HEK293 (cell line): ENCODE data around the gene CDKAL1.
A peak's percentile ranks its signal among the peaks of the same experiment; 100 is the strongest.

ENCODE experiments used
- CTCF ChIA-PET: fragments of 350-600 bp; formaldehyde crosslinking; extraction: SDS; loops from one replicate; lab custom pipeline; 2021; ENCODE audit warnings: antibody characterized with exemption; lab: Yijun Ruan, JAX
- POLR2A ChIA-PET: fragments of 300-600 bp; formaldehyde crosslinking; extraction: SDS; loops from one replicate; lab custom pipeline; 2020; ENCODE audit warnings: antibody characterized with exemption, inconsistent platforms; lab: Yijun Ruan, JAX
- H3K27ac ChIP-seq: fragments of 200-500 bp; sonication (Bioruptor generic); 2 replicates; pipeline ENCODE4 v1.5.1; 2014; ENCODE audit warnings: low read depth, low read length, control low read depth, inconsistent platforms; ENCODE audit errors: extremely low read depth
- H3K36me3 ChIP-seq, 2 experiments: fragments of 200-500 bp in 1 of 2; sonication (Bioruptor generic) in 1 of 2; 1 replicate in 1 of 2; 2 replicates in 1 of 2; pipeline ENCODE4 v1.5.1; 2014 to 2017; ENCODE audit warnings: inconsistent platforms in 2 of 2, low read length in 2 of 2; ENCODE audit not compliant: control insufficient read depth in 2 of 2, insufficient read depth in 1 of 2
- H3K4me1 ChIP-seq: fragments of 200-500 bp; sonication (Bioruptor generic); 2 replicates; pipeline ENCODE4 v1.5.1; 2014; ENCODE audit warnings: mild to moderate bottlenecking, low read length, inconsistent platforms; ENCODE audit not compliant: control insufficient read depth, insufficient read depth
- H3K4me3 ChIP-seq: 2 replicates; pipeline ENCODE4 v1.5.1; 2011; ENCODE audit warnings: low read depth, mild to moderate bottlenecking, control low read depth, low read length, moderate library complexity
- H3K9me3 ChIP-seq: fragments of 200-500 bp; sonication (Bioruptor generic); 2 replicates; pipeline ENCODE4 v1.5.1; 2014; ENCODE audit warnings: low read depth, low read length, inconsistent platforms; ENCODE audit not compliant: control insufficient read depth, insufficient read depth
- AEBP2 ChIP-seq: fragments of 450-650 bp; formaldehyde crosslinking; IDR thresholded peaks from 2 replicates; pipeline ENCODE4 v1.5.1; 2016; ENCODE audit warnings: missing biosample characterization, missing genetic modification characterization, borderline replicate concordance
- FEZF1 ChIP-seq: fragments of 450-650 bp; formaldehyde crosslinking; IDR thresholded peaks from 2 replicates; pipeline ENCODE4 v1.5.1; 2016; ENCODE audit warnings: missing biosample characterization, missing genetic modification characterization
- HOXD13 ChIP-seq: sonication (generic); formaldehyde crosslinking; IDR thresholded peaks from 2 replicates; pipeline ENCODE4 v1.8.0; 2022; ENCODE audit warnings: missing genetic modification reagents, borderline replicate concordance
- KLF1 ChIP-seq: fragments of 450-650 bp; formaldehyde crosslinking; IDR thresholded peaks from 2 replicates; pipeline ENCODE4 v1.5.1; 2016; ENCODE audit warnings: missing biosample characterization, missing genetic modification characterization
- KLF10 ChIP-seq: fragments of 450-650 bp; IDR thresholded peaks from 2 replicates; pipeline ENCODE4 v1.5.1; 2018; ENCODE audit warnings: missing biosample characterization, mild to moderate bottlenecking, missing genetic modification characterization
- OSR2 ChIP-seq: fragments of 450-650 bp; formaldehyde crosslinking; IDR thresholded peaks from 2 replicates; pipeline ENCODE4 v1.5.1; 2016; ENCODE audit warnings: missing biosample characterization, missing genetic modification characterization
- TCF7L2 ChIP-seq: IDR thresholded peaks from 2 replicates; pipeline ENCODE4 v1.6.1; 2011; ENCODE audit warnings: low read depth, mild to moderate bottlenecking, inconsistent platforms, low read length, moderate library complexity, borderline replicate concordance
- ZIC2 ChIP-seq: fragments of 450-650 bp; formaldehyde crosslinking; IDR thresholded peaks from 2 replicates; pipeline ENCODE4 v1.5.1; 2016; ENCODE audit warnings: missing biosample characterization, missing genetic modification characterization
- ZNF138 ChIP-seq: fragments of 450-650 bp; formaldehyde crosslinking; IDR thresholded peaks from 2 replicates; pipeline ENCODE4 v1.5.1; 2016; ENCODE audit warnings: missing biosample characterization, missing genetic modification characterization, borderline replicate concordance
- ZNF140 ChIP-seq: fragments of 450-650 bp; formaldehyde crosslinking; IDR thresholded peaks from 2 replicates; pipeline ENCODE4 v1.5.1; 2016; ENCODE audit warnings: missing biosample characterization, missing genetic modification characterization
- ZNF169 ChIP-seq: fragments of 450-650 bp; formaldehyde crosslinking; IDR thresholded peaks from 2 replicates; pipeline ENCODE4 v1.5.1; 2016; ENCODE audit warnings: missing biosample characterization, missing genetic modification characterization
- ZNF223 ChIP-seq: fragments of 450-650 bp; formaldehyde crosslinking; IDR thresholded peaks from 2 replicates; pipeline ENCODE4 v1.5.1; 2016; ENCODE audit warnings: missing biosample characterization, missing genetic modification characterization
- ZNF311 ChIP-seq: fragments of 450-650 bp; formaldehyde crosslinking; IDR thresholded peaks from 2 replicates; pipeline ENCODE4 v1.5.1; 2017; ENCODE audit warnings: missing biosample characterization, missing genetic modification characterization, borderline replicate concordance
- ZNF366 ChIP-seq: fragments of 450-650 bp; formaldehyde crosslinking; conservative IDR thresholded peaks from 2 replicates; pipeline ENCODE4 v1.5.1; 2016; ENCODE audit warnings: missing biosample characterization, missing genetic modification characterization
- ZNF391 ChIP-seq: fragments of 450-650 bp; formaldehyde crosslinking; IDR thresholded peaks from 2 replicates; pipeline ENCODE4 v1.5.1; 2016; ENCODE audit warnings: low read depth, missing biosample characterization, missing genetic modification characterization, borderline replicate concordance
- ZNF48 ChIP-seq: fragments of 450-650 bp; formaldehyde crosslinking; IDR thresholded peaks from 2 replicates; pipeline ENCODE4 v1.5.1; 2016; ENCODE audit warnings: missing biosample characterization, missing genetic modification characterization
- ZNF514 ChIP-seq: fragments of 450-650 bp; formaldehyde crosslinking; IDR thresholded peaks from 2 replicates; pipeline ENCODE4 v1.5.1; 2016; ENCODE audit warnings: missing biosample characterization, missing genetic modification characterization
- ZNF549 ChIP-seq: fragments of 450-650 bp; IDR thresholded peaks from 2 replicates; pipeline ENCODE4 v1.5.1; 2018; ENCODE audit warnings: missing biosample characterization, missing genetic modification characterization, mild to moderate bottlenecking, inconsistent platforms, moderate library complexity
- ZNF600 ChIP-seq: fragments of 450-650 bp; formaldehyde crosslinking; IDR thresholded peaks from 2 replicates; pipeline ENCODE4 v1.5.1; 2016; ENCODE audit warnings: missing biosample characterization, missing genetic modification characterization
- ZNF629 ChIP-seq: fragments of 450-650 bp; formaldehyde crosslinking; IDR thresholded peaks from 2 replicates; pipeline ENCODE4 v1.5.1; 2017; ENCODE audit warnings: missing biosample characterization, missing genetic modification characterization
- TF ChIP-seq, protein P1 (sequence below): fragments of 450-650 bp; formaldehyde crosslinking; IDR thresholded peaks from 2 replicates; pipeline ENCODE4 v1.5.1; 2016; ENCODE audit warnings: missing biosample characterization, missing genetic modification characterization
- TF ChIP-seq, protein P2 (sequence below): fragments of 450-650 bp; formaldehyde crosslinking; IDR thresholded peaks from 2 replicates; pipeline ENCODE4 v1.5.1; 2016; ENCODE audit warnings: missing biosample characterization, missing genetic modification characterization
- TF ChIP-seq, protein P3 (sequence below): fragments of 450-650 bp; IDR thresholded peaks from 2 replicates; pipeline ENCODE4 v1.5.1; 2018; ENCODE audit warnings: missing biosample characterization, missing genetic modification characterization
- TF ChIP-seq, protein P4 (sequence below): fragments of 450-650 bp; formaldehyde crosslinking; IDR thresholded peaks from 2 replicates; pipeline ENCODE4 v1.5.1; 2016; ENCODE audit warnings: missing biosample characterization, missing genetic modification characterization

Gene CDKAL1

GRCh38 chr6:20620043-20620442 is 85.8 kb downstream of the CDKAL1 start:
- POLR2A ChIA-PET, result no interaction called here
- Histone ChIP-seq H3K36me3 (no peaks in the 10 kb centered on the region), H3K9me3 (no peaks in the 10 kb centered on the region), H3K4me3 (no peak overlapping the region), H3K27ac (no peak overlapping the region), H3K4me1 (peaks cover 13% of the 10 kb centered on the region)
- CTCF ChIA-PET, result interaction anchor here (0.5 to 0.6 kb wide), 2 partner anchors 342 to 1094 kb away, joined by 3 read pairs; no protein-coding TSS in a partner anchor
- TF ChIP-seq ZIC2 (tag by site-specific recombination) (no peak), TCF7L2 (no peak), ZNF169 (tag by site-specific recombination) (no peak), KLF10 (no peak), AEBP2 (no peak), ZNF629 (no peak), ZNF223 (tag by site-specific recombination) (no peak), ZNF366 (no peak), ZNF514 (tag by site-specific recombination) (no peak), ZNF48 (tag by site-specific recombination) (no peak), ZNF138 (tag by site-specific recombination) (no peak), ZNF140 (tag by site-specific recombination) (no peak), ZNF549 (tag by site-specific recombination) (no peak), ZNF311 (no peak)
- TF ChIP-seq, protein P1, sequence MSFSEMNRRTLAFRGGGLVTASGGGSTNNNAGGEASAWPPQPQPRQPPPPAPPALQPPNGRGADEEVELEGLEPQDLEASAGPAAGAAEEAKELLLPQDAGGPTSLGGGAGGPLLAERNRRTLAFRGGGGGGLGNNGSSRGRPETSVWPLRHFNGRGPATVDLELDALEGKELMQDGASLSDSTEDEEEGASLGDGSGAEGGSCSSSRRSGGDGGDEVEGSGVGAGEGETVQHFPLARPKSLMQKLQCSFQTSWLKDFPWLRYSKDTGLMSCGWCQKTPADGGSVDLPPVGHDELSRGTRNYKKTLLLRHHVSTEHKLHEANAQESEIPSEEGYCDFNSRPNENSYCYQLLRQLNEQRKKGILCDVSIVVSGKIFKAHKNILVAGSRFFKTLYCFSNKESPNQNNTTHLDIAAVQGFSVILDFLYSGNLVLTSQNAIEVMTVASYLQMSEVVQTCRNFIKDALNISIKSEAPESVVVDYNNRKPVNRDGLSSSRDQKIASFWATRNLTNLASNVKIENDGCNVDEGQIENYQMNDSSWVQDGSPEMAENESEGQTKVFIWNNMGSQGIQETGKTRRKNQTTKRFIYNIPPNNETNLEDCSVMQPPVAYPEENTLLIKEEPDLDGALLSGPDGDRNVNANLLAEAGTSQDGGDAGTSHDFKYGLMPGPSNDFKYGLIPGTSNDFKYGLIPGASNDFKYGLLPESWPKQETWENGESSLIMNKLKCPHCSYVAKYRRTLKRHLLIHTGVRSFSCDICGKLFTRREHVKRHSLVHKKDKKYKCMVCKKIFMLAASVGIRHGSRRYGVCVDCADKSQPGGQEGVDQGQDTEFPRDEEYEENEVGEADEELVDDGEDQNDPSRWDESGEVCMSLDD (tag by site-specific recombination), result no peak

GRCh38 chr6:20623761-20624160 is 89.5 kb downstream of the CDKAL1 start:
- Histone ChIP-seq H3K4me1 (peaks cover 13% of the 10 kb centered on the region), H3K36me3 (no peaks in the 10 kb centered on the region), H3K27ac (no peak overlapping the region), H3K9me3 (no peaks in the 10 kb centered on the region), H3K4me3 (no peak overlapping the region)
- ChIA-PET CTCF (no interaction called here), POLR2A (no interaction called here)
- TF ChIP-seq, protein P2, sequence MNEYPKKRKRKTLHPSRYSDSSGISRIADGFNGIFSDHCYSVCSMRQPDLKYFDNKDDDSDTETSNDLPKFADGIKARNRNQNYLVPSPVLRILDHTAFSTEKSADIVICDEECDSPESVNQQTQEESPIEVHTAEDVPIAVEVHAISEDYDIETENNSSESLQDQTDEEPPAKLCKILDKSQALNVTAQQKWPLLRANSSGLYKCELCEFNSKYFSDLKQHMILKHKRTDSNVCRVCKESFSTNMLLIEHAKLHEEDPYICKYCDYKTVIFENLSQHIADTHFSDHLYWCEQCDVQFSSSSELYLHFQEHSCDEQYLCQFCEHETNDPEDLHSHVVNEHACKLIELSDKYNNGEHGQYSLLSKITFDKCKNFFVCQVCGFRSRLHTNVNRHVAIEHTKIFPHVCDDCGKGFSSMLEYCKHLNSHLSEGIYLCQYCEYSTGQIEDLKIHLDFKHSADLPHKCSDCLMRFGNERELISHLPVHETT, result no peak
- TF ChIP-seq OSR2 (tag by site-specific recombination) (no peak), ZNF600 (tag by site-specific recombination) (no peak), FEZF1 (peak; percentile 9; the same call in 1 of the 2 replicates)

DNA sequence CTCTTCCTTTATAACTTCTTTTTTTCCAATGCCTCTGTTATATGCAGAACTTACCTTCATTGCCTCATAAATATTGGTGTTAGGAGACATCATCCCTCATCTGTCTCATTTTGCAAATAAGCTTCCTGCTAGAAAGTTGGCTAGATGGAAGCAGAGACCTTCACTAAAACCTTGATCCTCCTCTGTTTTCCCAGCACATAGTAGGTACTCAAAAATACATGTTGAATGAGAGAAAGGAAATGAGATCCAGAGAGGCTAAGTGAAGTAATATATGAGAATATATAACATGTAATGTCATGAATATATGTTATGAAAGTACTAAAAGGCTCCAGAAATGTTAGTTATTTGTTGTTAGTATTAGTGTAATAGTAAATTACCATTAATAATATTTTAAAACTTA is 91.9 kb downstream of the CDKAL1 start:
- Histone ChIP-seq H3K4me3 (no peak overlapping the region), H3K4me1 (peaks cover 13% of the 10 kb centered on the region), H3K27ac (no peak overlapping the region), H3K9me3 (no peaks in the 10 kb centered on the region), H3K36me3 (no peaks in the 10 kb centered on the region)
- ChIA-PET CTCF (interaction anchor here (0.6 to 0.9 kb wide), 2 partner anchors 26 to 283 kb away, joined by 3 to 4 read pairs; no protein-coding TSS in a partner anchor), POLR2A (no interaction called here)
- TF ChIP-seq, protein P3, sequence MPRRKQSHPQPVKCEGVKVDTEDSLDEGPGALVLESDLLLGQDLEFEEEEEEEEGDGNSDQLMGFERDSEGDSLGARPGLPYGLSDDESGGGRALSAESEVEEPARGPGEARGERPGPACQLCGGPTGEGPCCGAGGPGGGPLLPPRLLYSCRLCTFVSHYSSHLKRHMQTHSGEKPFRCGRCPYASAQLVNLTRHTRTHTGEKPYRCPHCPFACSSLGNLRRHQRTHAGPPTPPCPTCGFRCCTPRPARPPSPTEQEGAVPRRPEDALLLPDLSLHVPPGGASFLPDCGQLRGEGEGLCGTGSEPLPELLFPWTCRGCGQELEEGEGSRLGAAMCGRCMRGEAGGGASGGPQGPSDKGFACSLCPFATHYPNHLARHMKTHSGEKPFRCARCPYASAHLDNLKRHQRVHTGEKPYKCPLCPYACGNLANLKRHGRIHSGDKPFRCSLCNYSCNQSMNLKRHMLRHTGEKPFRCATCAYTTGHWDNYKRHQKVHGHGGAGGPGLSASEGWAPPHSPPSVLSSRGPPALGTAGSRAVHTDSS (tag by site-specific recombination), result no peak
- TF ChIP-seq, protein P4, sequence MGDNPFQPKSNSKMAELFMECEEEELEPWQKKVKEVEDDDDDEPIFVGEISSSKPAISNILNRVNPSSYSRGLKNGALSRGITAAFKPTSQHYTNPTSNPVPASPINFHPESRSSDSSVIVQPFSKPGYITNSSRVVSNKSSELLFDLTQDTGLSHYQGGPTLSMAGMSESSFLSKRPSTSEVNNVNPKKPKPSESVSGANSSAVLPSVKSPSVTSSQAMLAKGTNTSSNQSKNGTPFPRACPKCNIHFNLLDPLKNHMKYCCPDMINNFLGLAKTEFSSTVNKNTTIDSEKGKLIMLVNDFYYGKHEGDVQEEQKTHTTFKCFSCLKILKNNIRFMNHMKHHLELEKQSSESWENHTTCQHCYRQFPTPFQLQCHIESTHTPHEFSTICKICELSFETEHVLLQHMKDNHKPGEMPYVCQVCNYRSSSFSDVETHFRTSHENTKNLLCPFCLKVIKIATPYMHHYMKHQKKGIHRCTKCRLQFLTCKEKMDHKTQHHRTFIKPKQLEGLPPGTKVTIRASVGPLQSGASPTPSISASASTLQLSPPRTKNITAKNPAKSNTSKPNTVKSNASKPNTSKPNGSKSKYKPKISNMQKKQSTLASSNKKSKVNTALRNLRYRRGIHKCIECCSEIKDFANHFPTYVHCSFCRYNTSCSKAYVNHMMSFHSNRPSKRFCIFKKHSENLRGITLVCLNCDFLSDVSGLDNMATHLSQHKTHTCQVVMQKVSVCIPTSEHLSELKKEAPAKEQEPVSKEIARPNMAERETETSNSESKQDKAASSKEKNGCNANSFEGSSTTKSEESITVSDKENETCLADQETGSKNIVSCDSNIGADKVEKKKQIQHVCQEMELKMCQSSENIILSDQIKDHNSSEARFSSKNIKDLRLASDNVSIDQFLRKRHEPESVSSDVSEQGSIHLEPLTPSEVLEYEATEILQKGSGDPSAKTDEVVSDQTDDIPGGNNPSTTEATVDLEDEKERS (tag by site-specific recombination), result no peak
- TF ChIP-seq HOXD13 (CRISPR knock-in tag) (no peak), ZNF223 (tag by site-specific recombination) (no peak), KLF1 (tag by site-specific recombination) (no peak), ZNF391 (tag by site-specific recombination) (no peak), ZNF169 (tag by site-specific recombination) (no peak)
